Measurements from ENCODE around the gene MAST2.
A peak's percentile ranks its signal among the peaks of the same experiment; 100 is the strongest.

MAST2 gene

DNA sequence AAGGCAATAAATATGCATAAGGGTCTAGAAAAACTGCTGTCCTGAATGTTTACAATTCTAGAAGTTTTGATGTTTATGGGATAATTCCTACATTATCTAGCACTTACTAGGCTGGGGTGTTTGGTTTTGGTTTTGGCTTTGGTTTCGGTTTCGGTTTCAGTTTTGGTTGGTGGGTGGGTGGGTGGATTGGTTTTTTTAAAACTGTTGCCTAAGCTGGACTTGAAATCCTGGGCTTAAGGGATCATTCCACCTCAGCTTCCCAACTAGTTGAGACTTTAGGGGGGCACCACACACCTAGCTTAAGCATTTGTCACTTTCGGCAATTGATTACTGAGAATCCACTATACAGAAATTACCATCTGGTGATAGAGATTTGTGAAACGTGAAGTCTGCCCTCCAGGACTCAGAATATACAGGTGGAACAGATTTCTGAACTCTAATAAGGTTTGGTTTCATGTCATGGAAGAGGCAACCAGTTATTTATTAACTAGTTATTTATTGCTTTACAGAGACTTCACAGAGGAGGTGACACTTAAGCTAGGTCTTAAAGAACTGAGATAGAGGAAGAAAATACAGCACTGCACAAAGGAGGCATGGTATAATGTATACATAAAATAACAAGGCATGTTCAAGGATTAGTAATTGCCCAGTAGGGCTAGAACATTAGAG is 259.4 kb downstream of the MAST2 start:
- DNase-seq (ENCODE audit: low read depth) = no peak

DNA sequence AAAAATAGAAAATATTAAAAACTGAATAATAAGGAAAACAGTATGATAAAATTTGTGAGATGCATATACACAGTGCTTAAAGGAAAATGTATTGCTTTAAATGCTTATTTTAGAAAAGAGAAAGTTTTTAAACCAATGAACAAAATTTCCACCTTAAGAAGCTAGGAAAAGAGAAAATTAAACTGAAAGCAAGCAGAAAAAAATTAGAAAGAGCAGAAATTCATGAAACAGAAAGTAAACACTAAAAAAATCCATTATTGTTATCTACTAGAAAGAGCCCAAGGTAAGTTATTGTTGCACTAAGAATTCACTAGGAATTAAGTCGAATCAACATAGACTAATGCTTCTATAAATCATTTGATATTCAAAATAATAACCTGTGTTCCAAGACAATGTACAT is 261.3 kb downstream of the MAST2 start:
- no peak for DNase-seq (ENCODE audit: low read depth)

DNA sequence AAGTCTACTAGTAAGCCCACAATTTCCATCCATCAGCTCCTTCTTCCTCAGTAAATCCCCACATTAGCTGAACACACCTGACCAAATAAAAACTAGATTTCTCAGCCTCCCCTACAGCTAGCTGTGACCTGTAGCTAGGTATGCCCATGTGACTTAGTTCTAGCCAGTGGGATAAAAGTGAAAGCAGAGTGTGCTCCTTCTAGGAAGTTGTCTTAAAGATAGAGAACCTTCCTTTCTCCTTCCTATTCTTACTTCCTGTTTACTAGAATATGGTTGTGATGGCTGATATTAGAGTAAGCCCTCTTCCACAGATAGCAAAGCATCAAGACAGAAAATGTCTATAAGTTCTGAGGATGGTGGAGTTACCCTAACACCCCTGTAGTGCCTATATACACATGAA is 262.0 kb downstream of the MAST2 start:
- peak; percentile 32 for DNase-seq (ENCODE audit: low read depth)

DNA sequence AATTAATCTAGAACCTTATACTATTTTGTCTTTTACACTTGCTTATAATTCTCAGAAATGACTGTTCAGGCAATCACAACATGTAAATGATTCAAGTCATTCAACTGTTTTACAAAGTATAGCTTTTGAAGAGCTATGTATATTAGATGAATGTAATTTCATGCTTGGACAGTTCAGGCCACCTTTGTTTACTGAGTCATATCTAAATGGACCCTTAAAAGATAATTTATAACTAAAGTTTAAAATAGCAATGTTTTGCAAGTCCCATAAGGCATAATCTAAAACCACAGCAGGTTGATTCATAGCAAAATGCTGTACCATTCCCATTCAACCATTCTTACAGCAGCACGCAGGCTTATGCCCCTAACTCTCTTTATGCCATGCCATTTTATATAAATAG is 264.2 kb downstream of the MAST2 start:
- DNase-seq (ENCODE audit: low read depth) = no peak

DNA sequence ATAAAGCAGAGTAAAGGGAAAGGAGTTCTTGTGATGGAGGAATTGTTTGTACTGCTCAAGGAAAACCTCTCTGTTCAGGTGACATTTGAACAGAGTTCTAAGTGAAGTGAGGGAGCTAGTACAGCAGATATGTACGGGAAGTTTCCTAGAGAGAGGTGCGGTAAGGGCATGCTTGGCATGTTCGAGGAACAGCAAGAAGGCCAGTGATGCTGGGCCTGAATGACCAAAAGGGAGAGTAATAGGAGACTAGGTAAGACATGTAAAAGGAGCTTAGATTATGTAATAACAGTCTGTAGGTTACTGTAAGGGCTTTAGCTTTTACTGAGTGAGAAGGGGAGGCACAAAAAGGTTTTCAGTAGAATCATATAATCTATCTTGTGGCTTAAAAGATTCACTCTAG is 265.1 kb downstream of the MAST2 start:
- DNase-seq (ENCODE audit: low read depth) = no peak

GRCh38 chr1:46070164-46070814 is 266.9 kb downstream of the MAST2 start:
- no peak for DNase-seq (ENCODE audit: low read depth)

- no peak for DNase-seq (ENCODE audit: low read depth)
These were observed 269.6 kb downstream of the MAST2 start for GRCh38 chr1:46072975-46073374.

- DNase-seq (ENCODE audit: low read depth) = no peak
These were observed 272.9 kb downstream of the MAST2 start for GRCh38 chr1:46076343-46076742.

- no peak for DNase-seq (ENCODE audit: low read depth)
These were observed 274.2 kb downstream of the MAST2 start for GRCh38 chr1:46077644-46078043.

DNA sequence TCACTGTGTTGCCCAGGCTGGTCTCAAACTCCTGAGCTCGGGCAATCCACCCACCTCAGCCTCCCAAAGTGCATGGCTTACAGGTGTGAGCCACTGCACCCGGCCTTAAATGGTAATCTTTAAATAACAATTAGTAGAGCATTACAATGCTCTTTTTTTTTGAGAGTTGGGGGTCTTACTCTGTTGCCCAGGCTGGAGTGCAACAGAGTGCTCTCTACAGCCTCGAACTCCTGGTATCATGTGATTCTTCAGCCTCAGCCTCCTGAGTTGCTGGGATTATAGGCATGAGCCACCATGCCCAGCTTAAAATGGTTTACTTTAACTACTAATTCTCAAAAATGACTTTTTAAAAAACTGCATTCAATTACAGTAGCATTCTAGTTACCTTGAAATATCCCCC is 276.8 kb downstream of the MAST2 start:
- DNase-seq (ENCODE audit: low read depth) = no peak

DNA sequence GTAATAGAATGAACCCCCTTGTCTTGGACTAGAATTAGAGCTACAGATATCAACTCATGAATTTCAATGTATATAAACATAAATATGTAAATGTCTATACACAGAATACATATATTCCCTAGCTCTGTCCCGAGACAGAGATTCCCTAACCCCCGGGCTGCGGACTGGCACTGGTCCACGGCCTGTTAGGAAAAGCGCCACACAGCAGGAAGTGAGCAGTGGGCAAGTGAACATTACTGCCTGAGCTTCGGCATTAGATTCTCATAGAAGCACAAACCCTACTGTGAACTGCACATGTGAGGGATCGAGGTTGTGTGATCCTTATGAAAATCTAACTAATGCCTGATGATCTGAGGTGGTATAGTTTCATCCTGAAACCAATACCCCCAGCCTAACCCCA is 277.8 kb downstream of the MAST2 start:
- DNase-seq (ENCODE audit: low read depth) = no peak

GRCh38 chr1:46081619-46082018 is 278.2 kb downstream of the MAST2 start:
- DNase-seq (ENCODE audit: low read depth) = no peak

DNA sequence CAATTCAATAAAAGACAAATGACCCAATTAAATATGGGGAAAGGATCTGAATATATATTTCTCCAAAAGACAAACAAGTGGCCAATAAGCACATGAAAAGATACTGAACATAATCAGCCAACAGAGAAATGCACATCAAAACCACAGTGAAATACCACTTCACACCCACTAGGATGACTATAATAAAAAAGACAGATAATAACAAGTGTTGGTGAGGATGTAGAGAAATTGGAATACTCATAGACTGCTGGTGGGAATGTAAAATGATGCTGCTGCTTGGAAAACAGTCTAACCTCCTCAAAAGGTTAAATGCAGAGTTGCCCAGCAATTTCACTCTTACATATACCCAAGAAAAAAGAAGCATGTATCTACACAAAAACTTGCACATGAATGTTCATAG is 280.2 kb downstream of the MAST2 start:
- DNase-seq (ENCODE audit: low read depth) = no peak

DNA sequence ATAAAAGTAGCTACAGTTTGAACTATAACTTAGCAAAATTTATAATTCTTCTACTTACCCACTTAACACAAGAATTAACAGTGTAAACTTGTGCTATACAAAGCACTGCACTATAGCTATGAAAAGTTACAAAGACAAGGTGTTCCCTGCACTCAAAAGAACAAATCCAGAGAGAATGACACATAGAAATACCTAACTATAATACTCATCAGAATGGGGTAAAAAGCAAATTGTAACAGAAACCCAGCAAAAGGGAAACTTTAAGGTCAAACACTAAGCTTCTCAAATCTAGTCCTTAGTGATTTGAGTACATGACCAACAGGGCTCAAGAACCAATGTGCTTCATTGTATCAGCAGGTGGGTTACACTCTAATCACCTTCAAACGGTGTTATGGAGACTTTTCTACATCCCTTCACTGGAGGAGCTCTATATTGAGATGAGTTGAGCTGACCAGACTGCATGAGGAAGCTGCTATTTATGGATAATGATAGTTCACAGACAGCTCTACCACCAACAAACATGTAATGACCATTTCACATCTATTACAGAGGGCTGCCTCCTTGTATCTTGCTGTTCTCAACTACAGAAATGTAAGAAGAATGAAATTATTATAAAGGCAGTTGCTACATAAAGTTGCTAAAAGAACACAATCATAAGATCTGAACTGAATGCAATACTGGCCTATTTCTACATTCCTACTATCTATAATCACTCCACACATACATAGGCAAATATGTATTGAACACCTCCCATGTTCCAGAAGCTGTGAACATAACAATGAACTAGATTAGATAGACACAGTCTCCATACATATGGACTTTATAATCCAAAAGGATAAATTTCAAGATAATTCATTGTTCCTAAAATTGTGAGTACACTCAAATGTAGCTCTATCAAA is 281.4 kb downstream of the MAST2 start:
- no peak for DNase-seq (ENCODE audit: low read depth)

All from CMK (cell line).